ENCODE results near the gene ANKS1B.

Gene ANKS1B

GRCh38 chr12:98918176-98918863, 1066.4 kb downstream of the ANKS1B start:
- DNase-seq, result no peak
- in situ Hi-C loops (cut with MboI; ENCODE audit: low pct_unique_long_range_greater_than_20kb, low sequenced_read_pairs), result no loop called here

DNA sequence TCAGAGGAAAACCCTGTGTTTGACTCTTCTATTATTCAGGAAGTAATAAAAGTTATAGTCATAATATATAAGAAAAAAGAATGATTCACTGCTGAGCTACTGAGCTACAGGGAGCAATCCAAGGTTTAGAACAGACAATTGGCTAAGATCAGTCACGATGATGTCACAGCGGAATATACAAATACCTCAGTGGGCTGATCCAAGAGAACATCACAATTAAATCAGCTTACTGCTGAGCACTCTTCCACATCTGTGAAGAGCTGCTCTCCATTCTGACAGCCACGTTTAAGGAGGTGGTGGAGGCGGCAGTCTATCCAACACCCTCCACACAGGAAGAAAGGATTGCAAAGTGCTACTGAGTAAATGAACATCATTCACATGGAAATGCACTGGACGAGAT, 1068.6 kb downstream of the ANKS1B start:
- no peak for DNase-seq
- in situ Hi-C loops (cut with MboI; ENCODE audit: low pct_unique_long_range_greater_than_20kb, low sequenced_read_pairs), result no loop called here

DNA sequence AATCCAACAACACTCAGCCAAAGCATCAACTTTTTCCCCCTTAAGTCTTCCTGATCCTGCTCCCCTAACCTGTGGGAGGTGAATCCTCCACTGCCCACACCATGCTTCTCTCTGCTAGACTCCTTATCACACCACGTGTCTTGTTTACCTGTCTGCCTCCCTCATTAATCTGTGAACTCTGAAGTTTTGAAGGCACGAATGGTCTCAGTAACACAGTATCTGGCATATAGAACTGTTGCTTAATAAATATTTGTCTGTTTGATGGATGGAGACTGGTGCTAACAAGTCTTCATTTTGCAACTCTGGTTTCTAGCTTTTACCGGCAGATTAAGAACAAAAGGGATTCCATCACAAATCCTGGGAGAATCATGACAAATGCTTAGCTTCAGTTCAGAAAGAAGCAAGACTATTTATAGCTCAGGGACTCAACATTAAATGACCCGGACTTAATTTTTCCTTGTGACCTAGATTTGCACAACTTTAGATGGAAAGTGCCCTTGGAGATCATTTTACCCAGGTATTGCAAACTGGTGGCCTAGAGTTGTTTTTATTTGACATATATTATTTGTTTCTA, 1072.2 kb downstream of the ANKS1B start:
- no peak for DNase-seq
- in situ Hi-C loops (cut with MboI; ENCODE audit: low pct_unique_long_range_greater_than_20kb, low sequenced_read_pairs), result no loop called here

DNA sequence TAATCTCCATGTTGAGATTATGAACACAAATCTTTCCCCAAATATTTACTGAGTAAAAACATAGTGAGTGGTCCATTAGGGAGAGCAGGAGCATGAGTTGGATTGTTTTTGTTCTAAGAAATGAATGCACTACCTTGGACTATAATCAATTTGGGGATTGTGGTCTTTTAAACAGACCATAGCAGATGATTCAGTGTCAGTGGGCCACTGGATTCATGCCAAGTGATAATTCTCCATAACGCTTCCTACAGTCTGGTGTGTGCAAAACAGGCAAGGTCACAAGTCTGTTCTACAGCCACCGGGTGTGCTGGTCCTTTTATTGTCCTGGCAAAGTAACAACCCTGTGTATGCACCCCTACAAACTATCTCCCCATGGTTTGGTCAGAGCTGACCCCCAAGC, 1073.3 kb downstream of the ANKS1B start:
- in situ Hi-C loops (cut with MboI; ENCODE audit: low pct_unique_long_range_greater_than_20kb, low sequenced_read_pairs), result no loop called here
- no peak for DNase-seq

DNA sequence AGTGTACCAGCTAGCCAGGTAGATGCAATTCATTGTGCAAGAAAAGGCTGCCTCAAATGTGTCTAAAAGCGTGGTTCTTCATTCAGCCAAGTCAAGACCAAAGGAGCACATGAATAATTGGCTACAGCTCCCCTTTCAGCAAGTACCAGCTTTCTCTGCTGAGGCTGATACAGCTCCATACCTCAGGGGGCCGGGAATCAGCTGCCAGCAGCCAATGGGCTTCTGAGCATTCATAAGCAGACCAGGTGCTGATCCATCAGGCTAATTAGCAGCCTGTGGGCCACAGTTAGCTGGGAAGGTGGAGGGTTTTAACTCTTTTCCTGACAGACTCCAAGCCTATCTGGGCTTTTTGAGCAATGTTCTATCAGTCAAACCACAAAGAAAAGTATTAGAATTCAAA, 1075.0 kb downstream of the ANKS1B start:
- no peak for DNase-seq
- in situ Hi-C loops (cut with MboI; ENCODE audit: low pct_unique_long_range_greater_than_20kb, low sequenced_read_pairs), result no loop called here

DNA sequence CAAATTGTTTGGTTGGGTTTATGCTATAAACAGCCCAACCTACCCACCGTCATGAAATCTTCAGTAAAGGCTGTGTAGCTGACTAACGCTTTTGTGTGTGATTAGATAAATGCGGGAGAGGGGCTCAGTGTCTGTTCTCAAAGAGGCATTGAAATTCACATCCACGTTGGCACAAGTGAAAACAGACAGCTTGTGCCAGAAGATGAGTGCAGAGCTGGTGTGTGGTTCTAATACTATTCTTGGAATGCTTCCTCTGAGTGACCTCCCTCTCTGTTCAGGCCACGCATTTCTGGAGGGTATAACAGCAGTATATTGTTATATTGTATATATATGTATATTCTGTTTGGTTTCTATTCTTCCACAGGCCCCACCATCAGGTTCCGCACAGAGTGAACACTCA, 1075.9 kb downstream of the ANKS1B start:
- in situ Hi-C loops (cut with MboI; ENCODE audit: low pct_unique_long_range_greater_than_20kb, low sequenced_read_pairs), result no loop called here
- DNase-seq, result no peak

DNA sequence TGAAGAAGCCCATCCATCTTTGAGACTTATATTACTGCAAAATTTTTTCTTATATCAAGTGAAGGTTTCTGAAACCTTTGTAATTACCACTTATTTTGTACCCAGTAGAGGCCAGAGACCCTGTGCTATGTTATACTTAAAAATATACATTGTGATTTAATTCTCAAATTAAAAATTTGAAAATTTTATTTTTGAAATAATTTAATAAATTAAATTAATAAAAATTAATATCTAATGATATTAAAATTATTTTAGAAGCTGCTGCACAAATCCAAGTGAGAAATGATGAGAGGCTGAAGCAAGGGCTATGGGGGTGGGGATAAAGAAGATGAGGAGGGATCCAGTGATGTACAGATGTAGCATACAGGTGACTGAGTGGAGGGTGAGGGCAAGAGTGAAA, 1080.9 kb downstream of the ANKS1B start:
- no peak for DNase-seq

GRCh38 chr12:98901189-98901588, 1083.5 kb downstream of the ANKS1B start:
- no peak for DNase-seq
- in situ Hi-C loops (cut with MboI; ENCODE audit: low pct_unique_long_range_greater_than_20kb, low sequenced_read_pairs), result no loop called here

More for the DNA sequence above, 1080.9 kb downstream of the ANKS1B start:
- in situ Hi-C loops (cut with MboI; ENCODE audit: low pct_unique_long_range_greater_than_20kb, low sequenced_read_pairs), result no loop called here

GRCh38 chr12:98896938-98897337, 1087.8 kb downstream of the ANKS1B start:
- peak; percentile 10 for DNase-seq
- in situ Hi-C loops (cut with MboI; ENCODE audit: low pct_unique_long_range_greater_than_20kb, low sequenced_read_pairs), result no loop called here

- in situ Hi-C loops (cut with MboI; ENCODE audit: low pct_unique_long_range_greater_than_20kb, low sequenced_read_pairs), result no loop called here
- no peak for DNase-seq
Observed at GRCh38 chr12:98895086-98895651, 1089.6 kb downstream of the ANKS1B start.

- in situ Hi-C loops (cut with MboI; ENCODE audit: low pct_unique_long_range_greater_than_20kb, low sequenced_read_pairs), result no loop called here
- no peak for DNase-seq
Observed at GRCh38 chr12:98894412-98895085, 1090.2 kb downstream of the ANKS1B start.

GRCh38 chr12:98893675-98894411, 1090.9 kb downstream of the ANKS1B start:
- in situ Hi-C loops (cut with MboI; ENCODE audit: low pct_unique_long_range_greater_than_20kb, low sequenced_read_pairs), result no loop called here
- DNase-seq, result no peak

GRCh38 chr12:98893126-98893674, 1091.5 kb downstream of the ANKS1B start:
- no peak for DNase-seq
- in situ Hi-C loops (cut with MboI; ENCODE audit: low pct_unique_long_range_greater_than_20kb, low sequenced_read_pairs), result no loop called here

GRCh38 chr12:98885778-98886177, 1099.0 kb downstream of the ANKS1B start:
- in situ Hi-C loops (cut with MboI; ENCODE audit: low pct_unique_long_range_greater_than_20kb, low sequenced_read_pairs), result no loop called here

DNA sequence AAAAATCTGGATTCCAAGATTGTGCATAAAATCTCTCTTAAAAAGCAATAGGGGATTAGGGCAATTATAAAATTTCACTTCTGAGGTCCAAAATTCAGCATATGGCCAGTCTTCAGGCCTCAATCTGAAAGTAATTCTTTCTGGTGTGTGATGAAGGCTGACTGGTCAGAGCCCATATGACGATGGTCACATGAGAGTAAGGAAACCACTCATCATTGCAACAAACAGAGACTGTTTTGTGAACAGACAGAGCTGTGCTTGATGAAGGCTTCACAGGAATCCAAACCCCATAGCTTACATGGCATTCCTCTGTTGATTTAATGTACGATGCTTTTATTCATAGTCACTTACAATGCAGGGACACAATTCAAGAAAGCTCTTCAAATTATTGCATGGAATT, 1101.5 kb downstream of the ANKS1B start:
- in situ Hi-C loops (cut with MboI; ENCODE audit: low pct_unique_long_range_greater_than_20kb, low sequenced_read_pairs), result no loop called here
- DNase-seq, result no peak

More at GRCh38 chr12:98885778-98886177, 1099.0 kb downstream of the ANKS1B start:
- no peak for DNase-seq

- in situ Hi-C loops (cut with MboI; ENCODE audit: low pct_unique_long_range_greater_than_20kb, low sequenced_read_pairs), result no loop called here
- DNase-seq, result no peak
Observed at GRCh38 chr12:98882526-98882925, 1102.2 kb downstream of the ANKS1B start.

- no peak for DNase-seq
- in situ Hi-C loops (cut with MboI; ENCODE audit: low pct_unique_long_range_greater_than_20kb, low sequenced_read_pairs), result no loop called here
Observed at GRCh38 chr12:98873776-98874175, 1111.0 kb downstream of the ANKS1B start.

DNA sequence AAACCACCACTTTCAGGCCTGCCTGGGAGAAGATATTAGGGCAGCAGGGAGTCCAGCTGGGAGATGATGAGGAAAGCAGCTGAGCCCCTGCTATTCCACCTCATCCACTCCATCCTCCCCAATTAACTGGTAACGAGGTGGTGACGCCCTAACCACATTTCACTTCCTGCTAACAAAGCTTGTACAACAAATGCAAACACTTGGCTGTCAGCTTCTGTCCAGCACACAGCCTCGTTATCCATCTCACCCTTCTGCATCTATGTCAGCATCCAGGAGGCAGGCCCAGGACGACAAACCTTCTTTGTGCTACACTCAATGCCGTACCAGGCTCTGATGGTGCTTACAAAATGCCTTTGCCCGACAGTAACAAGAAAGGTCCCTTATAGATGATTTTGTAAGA, 1114.2 kb downstream of the ANKS1B start:
- no peak for DNase-seq
- in situ Hi-C loops (cut with MboI; ENCODE audit: low pct_unique_long_range_greater_than_20kb, low sequenced_read_pairs), result no loop called here

DNA sequence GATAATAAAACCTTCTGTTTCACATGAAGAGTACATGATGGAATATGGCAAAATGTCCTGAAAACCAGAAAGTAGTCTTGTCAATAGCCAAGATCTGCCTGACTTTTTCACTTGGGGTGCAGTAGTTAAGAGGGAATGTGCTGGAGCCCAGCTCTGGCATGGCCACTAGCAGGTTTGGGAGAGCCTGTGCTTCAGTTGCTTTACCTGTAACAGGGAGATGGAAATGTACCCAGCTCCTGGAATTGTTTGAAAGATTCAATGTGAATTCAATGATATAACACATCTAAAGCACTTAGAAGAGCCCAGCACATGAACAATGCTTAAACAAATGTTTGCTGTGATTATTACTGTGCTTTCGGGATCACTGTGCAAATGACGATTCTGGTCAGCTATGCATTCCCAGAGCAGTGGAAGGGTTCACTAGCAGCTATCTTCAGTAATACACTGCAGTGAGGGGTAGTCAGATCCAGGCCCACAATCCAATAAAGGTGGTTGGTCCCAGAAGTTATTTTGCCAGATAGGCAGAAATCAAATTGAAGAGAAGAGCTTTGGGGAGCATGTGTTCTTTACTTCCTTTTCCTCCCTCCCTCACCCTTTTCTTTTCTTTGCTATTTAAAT, 1114.7 kb downstream of the ANKS1B start:
- no peak for DNase-seq
- in situ Hi-C loops (cut with MboI; ENCODE audit: low pct_unique_long_range_greater_than_20kb, low sequenced_read_pairs), result no loop called here

All from KBM-7 (cell line).